Kidney (tissue), 14 donors: ENCODE results near the gene LYST. TPM values are rescaled to one million over a fixed set of nuclear protein-coding genes. Genes with fewer than 3 reads are reported as not detected.
"Not testable (repeated sequence)": the region's sequence is repeated elsewhere in the genome, so short reads cannot be mapped to it uniquely, and the experiment has no call there.

ENCODE experiments used
- DNase-seq, 5 donors: peaks; one replicate each; pipeline ENCODE4 v3.0.0-alpha.2; 2013 to 2020
- FAIRE-seq: peaks from 2 replicates; lab custom pipeline; 2012; peaks lifted over from hg19 to GRCh38; lab: Jason Lieb, UNC
- H3K27ac ChIP-seq, 2 donors: one replicate each; pipeline ENCODE4 v1.7.0; 2013; ENCODE audit warnings: low read depth in 2 of 2, low read length in 2 of 2, inconsistent platforms in 1 of 2
- H3K27me3 ChIP-seq: one replicate; pipeline ENCODE4 v1.7.1; 2013; ENCODE audit warnings: low read length, inconsistent platforms; ENCODE audit not compliant: control insufficient read depth, insufficient read depth
- H3K36me3 ChIP-seq, 3 donors: one replicate each; pipeline versions ENCODE4 v1.7.0 to v1.7.1; 2013; ENCODE audit warnings: low read length in 3 of 3, control low read depth in 1 of 3, inconsistent platforms in 1 of 3; ENCODE audit not compliant: insufficient read depth in 3 of 3, control insufficient read depth in 2 of 3
- H3K4me1 ChIP-seq, 3 donors: one replicate each; pipeline versions ENCODE4 v1.7.0 to v1.7.1; 2013; ENCODE audit warnings: low read length in 3 of 3, inconsistent platforms in 1 of 3, low read depth in 1 of 3; ENCODE audit not compliant: control insufficient read depth in 2 of 3, insufficient read depth in 2 of 3
- H3K4me3 ChIP-seq, 3 donors: one replicate each; pipeline versions ENCODE4 v1.7.0 to v1.8.1; 2013; ENCODE audit warnings: low read length in 3 of 3, control low read depth in 1 of 3, inconsistent platforms in 1 of 3
- H3K9ac ChIP-seq, 3 donors: one replicate each; pipeline versions ENCODE4 v1.7.0 to v1.7.1; 2013; ENCODE audit warnings: low read length in 3 of 3, control low read depth in 1 of 3, inconsistent platforms in 1 of 3
- H3K9me3 ChIP-seq, 3 donors: one replicate each; pipeline versions ENCODE4 v1.7.0 to v1.7.1; 2013; ENCODE audit warnings: low read length in 3 of 3, control low read depth in 1 of 3, inconsistent platforms in 1 of 3; ENCODE audit not compliant: control insufficient read depth in 2 of 3, insufficient read depth in 1 of 3
- CTCF ChIP-seq: IDR thresholded peaks from 3 replicates; pipeline ENCODE4 v1.5.1; 2012; ENCODE audit warnings: mild to moderate bottlenecking, moderate library complexity, borderline replicate concordance; ENCODE audit not compliant: insufficient read depth; ENCODE audit errors: extremely low read depth
- intact Hi-C: fragments of 100-400 bp; cut with DNase I; formaldehyde crosslinking; loops from one replicate; pipeline ENCODE4 v1.11.1; 2022
- polyA plus RNA-seq: library from polyadenylated mRNA; stranded (reverse); fragments of 350-450 nt; fragmentation: Illumina TruSeq; extraction: RNeasy Lipid Tissue Mini Kit (QIAGEN cat#74804); gene quantifications from one replicate; pipeline ENCODE4 v1.2.3, GENCODE V29; 2014; ENCODE audit warnings: low read depth, low replicate concordance; ENCODE audit not compliant: insufficient read depth
- total RNA-seq: library from RNA; stranded (reverse); fragmentation: NEBNext Ultra II Directional; extraction: Animal tissue kit (Norgen Biotek cat#: 25700); gene quantifications from one replicate; pipeline ENCODE4 v1.2.1, GENCODE V29; 2021
- donor health status: control.
- donor health status: control.
- donor health status: control.
- donor health status: control.
- donor health status: control.
- donor health status: DM: yes; HTN: yes; CAD: no.
- donor health status: Normal renal cell carcinoma (clear cell type).

The LYST gene
- total and polyA plus RNA-seq, 2 donors from 2014 or later: 4.6 to 30.3 TPM

- Histone ChIP-seq H3K4me3 (peak overlapping the region; percentile 35 to 42 (median 37)), H3K27me3 (peaks cover 6% of the 10 kb centered on the region), H3K9me3 (no peaks in the 10 kb centered on the region), H3K9ac (no peak overlapping the region), H3K4me1 (peaks cover 0 to 7% (median 0%) of the 10 kb centered on the region in 3 donors), H3K36me3 (no peaks in the 10 kb centered on the region), H3K27ac (no peak overlapping the region)
- peak; percentile 76 to 93 (median 85) for DNase-seq
- FAIRE-seq: no peak
- intact Hi-C loops: no loop called here
- no peak for TF ChIP-seq CTCF
Measured at GRCh38 chr1:235648954-235649367, 217.7 kb downstream of the LYST start.

DNA sequence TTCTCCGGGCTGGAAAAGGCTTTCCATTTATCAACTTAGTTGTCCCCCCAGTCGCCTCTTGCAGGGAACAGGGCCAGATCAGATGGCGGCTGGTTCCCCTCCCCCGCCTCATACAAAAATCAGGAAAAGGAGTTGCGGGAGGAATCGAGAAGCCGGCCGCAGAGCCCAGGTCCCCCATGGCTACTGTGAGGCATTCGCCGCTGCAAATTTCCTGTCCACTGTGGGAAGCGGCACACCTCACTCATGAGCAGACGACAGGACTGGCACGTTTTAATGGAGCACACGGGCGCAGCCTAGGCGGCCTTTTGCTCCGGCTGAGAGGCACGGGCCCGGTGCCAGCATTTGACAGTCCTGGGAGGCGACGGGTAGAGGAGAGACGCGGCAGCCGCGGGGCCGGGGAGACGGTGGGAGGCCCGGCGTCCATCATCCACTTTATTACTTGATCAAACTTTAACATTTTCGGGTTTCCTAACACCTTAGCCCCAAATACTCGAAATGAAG is 218.2 kb downstream of the LYST start:
- peak; percentile 45 to 75 (median 57) for DNase-seq
- intact Hi-C loops: no loop called here
- Histone ChIP-seq H3K9ac (no peak overlapping the region), H3K9me3 (no peaks in the 10 kb centered on the region), H3K4me1 (peaks cover 0 to 7% (median 0%) of the 10 kb centered on the region in 3 donors), H3K27me3 (peaks cover 6% of the 10 kb centered on the region), H3K4me3 (peak overlapping the region in 2 of 3 donors; percentile 35 to 37), H3K36me3 (no peaks in the 10 kb centered on the region), H3K27ac (no peak overlapping the region)
- TF ChIP-seq CTCF: no peak
- FAIRE-seq: no peak

- H3K36me3 ChIP-seq, H3K27ac ChIP-seq, H3K9ac ChIP-seq, DNase-seq, H3K27me3 ChIP-seq, FAIRE-seq, H3K9me3 ChIP-seq, H3K4me3 ChIP-seq, H3K4me1 ChIP-seq, intact Hi-C loops: not testable (repeated sequence)
Measured at GRCh38 chr1:235647537-235647936, 219.2 kb downstream of the LYST start.

DNA sequence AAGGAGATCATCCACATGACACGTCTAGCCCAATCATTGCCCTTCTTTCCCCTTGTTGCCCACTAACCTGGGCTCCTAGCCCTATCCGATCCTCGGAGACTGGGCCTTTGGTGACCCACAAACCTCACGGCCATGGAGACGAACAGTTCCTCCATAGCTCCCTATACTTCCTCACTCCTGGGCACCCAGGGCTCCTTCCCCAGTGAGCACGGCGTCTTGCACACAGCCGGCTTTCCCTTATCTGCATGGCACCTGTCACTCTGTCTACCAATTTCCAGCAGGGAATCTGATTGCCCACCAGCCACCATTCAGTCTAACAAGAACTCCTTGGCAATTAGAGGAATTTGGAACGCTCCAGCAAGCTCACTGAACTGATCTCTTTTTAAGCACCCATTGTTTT is 220.2 kb downstream of the LYST start:
- intact Hi-C loops: no loop called here
- H3K9ac ChIP-seq: no peak overlapping the region
- H3K4me3 ChIP-seq: no peak overlapping the region
- H3K27me3 ChIP-seq: peaks cover 3% of the 10 kb centered on the region
- H3K9me3 ChIP-seq: no peaks in the 10 kb centered on the region
- no peaks in the 10 kb centered on the region for H3K36me3 ChIP-seq
- DNase-seq: peak in 1 of 5 donors; percentile 23
- H3K27ac ChIP-seq: no peak overlapping the region
- peaks cover 0 to 7% (median 0%) of the 10 kb centered on the region in 3 donors for H3K4me1 ChIP-seq
- no peak for FAIRE-seq
- no peak for TF ChIP-seq CTCF
